IPS-20b (cell line): ENCODE measurements around the gene NPPA.

Experiments used
- H3K27ac ChIP-seq: one replicate; pipeline ENCODE4 v1.5.1; 2013; ENCODE audit warnings: low read length
- H3K27me3 ChIP-seq: 2 replicates; pipeline ENCODE4 v1.6.1; 2013; ENCODE audit warnings: mild to moderate bottlenecking, low read length, inconsistent platforms; ENCODE audit not compliant: insufficient read depth
- H3K36me3 ChIP-seq: 2 replicates; pipeline ENCODE4 v1.6.1; 2013; ENCODE audit warnings: low read depth, mild to moderate bottlenecking, inconsistent platforms, low read length, moderate library complexity; ENCODE audit not compliant: insufficient read depth
- H3K4me1 ChIP-seq: 2 replicates; pipeline ENCODE4 v1.6.1; 2013; ENCODE audit warnings: mild to moderate bottlenecking, control low read depth, inconsistent platforms, low read length, moderate library complexity; ENCODE audit not compliant: insufficient read depth
- H3K4me3 ChIP-seq: 2 replicates; pipeline ENCODE4 v1.5.1; 2013; ENCODE audit warnings: mild to moderate bottlenecking, low read length, inconsistent platforms
- H3K9ac ChIP-seq: 2 replicates; pipeline ENCODE4 v1.6.1; 2013; ENCODE audit warnings: low read depth, mild to moderate bottlenecking, inconsistent platforms, low read length, moderate library complexity
- H3K9me3 ChIP-seq: 2 replicates; pipeline ENCODE4 v1.6.1; 2013; ENCODE audit warnings: mild to moderate bottlenecking, low read depth, low read length, inconsistent platforms; ENCODE audit not compliant: insufficient read depth

The NPPA gene

GRCh38 chr1:11839727-11840705 is 7.6 kb downstream of the NPPA start:
- H3K9ac ChIP-seq: no peak overlapping the region
- no peaks in the 10 kb centered on the region for H3K9me3 ChIP-seq
- peaks cover 92% of the 10 kb centered on the region for H3K36me3 ChIP-seq
- H3K4me3 ChIP-seq: no peak overlapping the region
- no peaks in the 10 kb centered on the region for H3K4me1 ChIP-seq
- H3K27me3 ChIP-seq: no peaks in the 10 kb centered on the region
- H3K27ac ChIP-seq: no peak overlapping the region

- no peak overlapping the region for H3K4me3 ChIP-seq
- peaks cover 92% of the 10 kb centered on the region for H3K36me3 ChIP-seq
- no peak overlapping the region for H3K9ac ChIP-seq
Observed at GRCh38 chr1:11838349-11839272, 9.0 kb downstream of the NPPA start.

GRCh38 chr1:11837767-11838348 is 9.7 kb downstream of the NPPA start:
- peaks cover 97% of the 10 kb centered on the region for H3K36me3 ChIP-seq

More at GRCh38 chr1:11838349-11839272, 9.0 kb downstream of the NPPA start:
- Histone ChIP-seq H3K9me3 (no peaks in the 10 kb centered on the region), H3K27ac (no peak overlapping the region), H3K27me3 (no peaks in the 10 kb centered on the region), H3K4me1 (no peaks in the 10 kb centered on the region)

GRCh38 chr1:11836955-11837766 is 10.4 kb downstream of the NPPA start:
- Histone ChIP-seq H3K4me1 (no peaks in the 10 kb centered on the region), H3K9ac (no peak overlapping the region), H3K9me3 (no peaks in the 10 kb centered on the region), H3K27me3 (no peaks in the 10 kb centered on the region), H3K4me3 (no peak overlapping the region), H3K36me3 (peaks cover 98% of the 10 kb centered on the region), H3K27ac (no peak overlapping the region)

More at GRCh38 chr1:11837767-11838348, 9.7 kb downstream of the NPPA start:
- Histone ChIP-seq H3K27me3 (no peaks in the 10 kb centered on the region), H3K27ac (no peak overlapping the region), H3K9ac (no peak overlapping the region), H3K4me3 (no peak overlapping the region), H3K9me3 (no peaks in the 10 kb centered on the region), H3K4me1 (no peaks in the 10 kb centered on the region)

GRCh38 chr1:11835441-11836225 is 11.9 kb downstream of the NPPA start:
- peaks cover 95% of the 10 kb centered on the region for H3K36me3 ChIP-seq
- no peaks in the 10 kb centered on the region for H3K9me3 ChIP-seq
- no peaks in the 10 kb centered on the region for H3K27me3 ChIP-seq
- no peak overlapping the region for H3K4me3 ChIP-seq
- no peak overlapping the region for H3K9ac ChIP-seq
- no peak overlapping the region for H3K27ac ChIP-seq
- no peaks in the 10 kb centered on the region for H3K4me1 ChIP-seq

- Histone ChIP-seq H3K27ac (no peak overlapping the region), H3K36me3 (peaks cover 93% of the 10 kb centered on the region), H3K9ac (no peak overlapping the region), H3K27me3 (no peaks in the 10 kb centered on the region), H3K4me1 (no peaks in the 10 kb centered on the region), H3K4me3 (no peak overlapping the region), H3K9me3 (no peaks in the 10 kb centered on the region)
Observed at GRCh38 chr1:11833900-11834299, 13.7 kb downstream of the NPPA start.

- Histone ChIP-seq H3K9me3 (no peaks in the 10 kb centered on the region), H3K4me3 (no peak overlapping the region), H3K4me1 (no peaks in the 10 kb centered on the region), H3K9ac (no peak overlapping the region), H3K36me3 (peaks cover 94% of the 10 kb centered on the region), H3K27ac (no peak overlapping the region), H3K27me3 (no peaks in the 10 kb centered on the region)
Observed at GRCh38 chr1:11833497-11833896, 14.1 kb downstream of the NPPA start.

- no peak overlapping the region for H3K9ac ChIP-seq
- peaks cover 93% of the 10 kb centered on the region for H3K36me3 ChIP-seq
- no peak overlapping the region for H3K4me3 ChIP-seq
- H3K9me3 ChIP-seq: no peaks in the 10 kb centered on the region
- no peaks in the 10 kb centered on the region for H3K27me3 ChIP-seq
- H3K4me1 ChIP-seq: no peaks in the 10 kb centered on the region
- H3K27ac ChIP-seq: no peak overlapping the region
Observed at GRCh38 chr1:11831945-11832725, 15.4 kb downstream of the NPPA start.

GRCh38 chr1:11828511-11828910 is 19.1 kb downstream of the NPPA start:
- H3K4me3 ChIP-seq: no peak overlapping the region
- no peaks in the 10 kb centered on the region for H3K4me1 ChIP-seq
- H3K36me3 ChIP-seq: peaks cover 93% of the 10 kb centered on the region
- no peaks in the 10 kb centered on the region for H3K27me3 ChIP-seq
- no peak overlapping the region for H3K27ac ChIP-seq
- no peak overlapping the region for H3K9ac ChIP-seq
- H3K9me3 ChIP-seq: no peaks in the 10 kb centered on the region

- no peak overlapping the region for H3K4me3 ChIP-seq
- H3K27me3 ChIP-seq: no peaks in the 10 kb centered on the region
- H3K27ac ChIP-seq: no peak overlapping the region
- peaks cover 90% of the 10 kb centered on the region for H3K36me3 ChIP-seq
- no peaks in the 10 kb centered on the region for H3K4me1 ChIP-seq
- no peak overlapping the region for H3K9ac ChIP-seq
- no peaks in the 10 kb centered on the region for H3K9me3 ChIP-seq
Observed at GRCh38 chr1:11826946-11827345, 20.6 kb downstream of the NPPA start.
